Naive thymus-derived CD4-positive, alpha-beta T cell (primary cell): ENCODE measurements around the gene NRGN. TPM values are rescaled to one million over a fixed set of nuclear protein-coding genes. Genes with fewer than 3 reads are reported as not detected.

Experiments used
- ATAC-seq: fragments of 150-1000 bp; cut with Tn5 transposase; 2 replicates; pipeline ENCODE4 v1.10.0; 2021; ENCODE audit warnings: mild to moderate bottlenecking, moderate library complexity
- CTCF ChIA-PET: fragments of 350-600 bp; sonication (Branson Sonifier 250); formaldehyde crosslinking; loops from one replicate; lab custom pipeline; 2021; ENCODE audit warnings: antibody characterized with exemption; lab: Charles Lee
- POLR2A ChIA-PET: fragments of 350-600 bp; sonication (Branson Sonifier 250); formaldehyde crosslinking; loops from one replicate; lab custom pipeline; 2021; ENCODE audit warnings: antibody characterized with exemption, inconsistent platforms; lab: Charles Lee
- DNase-seq, 9 donors: peaks; one replicate each; pipeline versions ENCODE4 v3.0.0 to v3.0.0-alpha.2; 2020 to 2022; ENCODE audit warnings: mixed read lengths in 1 of 9
- H3K27ac ChIP-seq: one replicate; pipeline ENCODE4 v1.7.0; 2013; ENCODE audit warnings: mild to moderate bottlenecking, low read depth, low read length, moderate library complexity
- H3K27me3 ChIP-seq, 2 donors: one replicate each; pipeline ENCODE4 v1.7.0; 2013; ENCODE audit warnings: low read length in 2 of 2, mild to moderate bottlenecking in 2 of 2, moderate library complexity in 2 of 2; ENCODE audit not compliant: control insufficient read depth in 2 of 2, insufficient read depth in 2 of 2
- H3K36me3 ChIP-seq, 3 experiments: 1 replicate in 2 of 3; 2 replicates in 1 of 3; pipeline ENCODE4 v1.7.0; 2013; ENCODE audit warnings: low read length in 3 of 3, mild to moderate bottlenecking in 3 of 3, moderate library complexity in 1 of 3; ENCODE audit not compliant: insufficient read depth in 3 of 3, control insufficient read depth in 2 of 3
- H3K4me1 ChIP-seq, 2 donors: one replicate each; pipeline ENCODE4 v1.7.0; 2013; ENCODE audit warnings: low read length in 2 of 2, mild to moderate bottlenecking in 2 of 2, moderate library complexity in 1 of 2; ENCODE audit not compliant: control insufficient read depth in 2 of 2, insufficient read depth in 2 of 2
- H3K4me3 ChIP-seq: 2 replicates; pipeline ENCODE4 v1.7.0; 2013; ENCODE audit warnings: mild to moderate bottlenecking, low read length
- H3K9me3 ChIP-seq, 3 experiments: 1 replicate in 2 of 3; 2 replicates in 1 of 3; pipeline ENCODE4 v1.7.0; 2013; ENCODE audit warnings: low read length in 3 of 3; ENCODE audit not compliant: control insufficient read depth in 2 of 3
- H3K27ac Mint-ChIP-seq, 9 donors: one replicate each; pipeline ENCODE4 v1.8.0; 2020 to 2022; ENCODE audit warnings: mixed read lengths in 9 of 9, mild to moderate bottlenecking in 8 of 9, moderate library complexity in 5 of 9, inconsistent platforms in 2 of 9
- H3K27me3 Mint-ChIP-seq, 5 donors: one replicate each; pipeline ENCODE4 v1.8.0; 2021 to 2022; ENCODE audit warnings: mixed read lengths in 5 of 5, mild to moderate bottlenecking in 1 of 5
- H3K36me3 Mint-ChIP-seq, 5 donors: one replicate each; pipeline ENCODE4 v1.8.0; 2020 to 2022; ENCODE audit warnings: mixed read lengths in 5 of 5, mild to moderate bottlenecking in 3 of 5, inconsistent platforms in 1 of 5
- H3K4me1 Mint-ChIP-seq, 7 donors: one replicate each; pipeline ENCODE4 v1.8.0; 2020 to 2022; ENCODE audit warnings: mixed read lengths in 7 of 7, mild to moderate bottlenecking in 3 of 7, inconsistent platforms in 1 of 7
- H3K4me3 Mint-ChIP-seq, 10 donors: one replicate each; pipeline ENCODE4 v1.8.0; 2020 to 2022; ENCODE audit warnings: mild to moderate bottlenecking in 10 of 10, mixed read lengths in 10 of 10, moderate library complexity in 6 of 10, inconsistent platforms in 2 of 10
- H3K9me3 Mint-ChIP-seq, 11 donors: one replicate each; pipeline ENCODE4 v1.8.0; 2020 to 2022; ENCODE audit warnings: mixed read lengths in 11 of 11, mild to moderate bottlenecking in 4 of 11, inconsistent platforms in 1 of 11, moderate library complexity in 1 of 11
- intact Hi-C, 2 donors: fragments of 100-400 bp; cut with micrococcal nuclease; formaldehyde crosslinking; loops; one replicate each; pipeline ENCODE4 v1.15.1; 2023
- polyA plus RNA-seq, 2 donors: library from polyadenylated mRNA; unstranded; fragments of 300-500 nt; fragmentation: Illumina TruSeq; gene quantifications; one replicate each; pipeline ENCODE4 v1.2.3, GENCODE V29; 2021
- total RNA-seq, 6 experiments: library from RNA in 5 of 6; stranded (reverse) in 5 of 6; gene quantifications; 1 replicate in 5 of 6; 2 replicates in 1 of 6; pipeline ENCODE4 v1.2.3 and lab custom pipeline; 2021 to 2026

Gene NRGN
- total and polyA plus RNA-seq, 7 experiments from 2014 or later, result 1.2 to 48.7 (median 4.9) TPM; not detected in 2

GRCh38 chr11:124793466-124794278 lies 53.9 kb downstream of the NRGN start:
- Mint-ChIP-seq H3K4me1 (peaks cover 17 to 45% (median 41%) of the 10 kb centered on the region in 7 donors), H3K27ac (peak overlapping the region in 1 of 9 donors; percentile 2), H3K36me3 (no peaks in the 10 kb centered on the region), H3K27me3 (no peaks in the 10 kb centered on the region), H3K4me3 (no peak overlapping the region), H3K9me3 (no peaks in the 10 kb centered on the region)
- H3K27ac ChIP-seq, result no peak overlapping the region
- ChIA-PET CTCF (interaction anchor here (0.8 to 5.4 kb wide), 12 partner anchors 10 to 149 kb away, joined by 3 to 51 read pairs (median 4); partner anchors contain the start of genes SIAE and SPA17), POLR2A (interaction anchor here (1.1 to 1.4 kb wide), 4 partner anchors 18 to 47 kb away, joined by 3 to 9 read pairs (median 4); no protein-coding TSS in a partner anchor)
- DNase-seq (peak in 6 of 9 donors; percentile 5 to 50 (median 40)), ATAC-seq (peak; percentile 84)
- H3K36me3 ChIP-seq, result no peaks in the 10 kb centered on the region
- peaks cover 2 to 3% of the 10 kb centered on the region in 2 donors for H3K4me1 ChIP-seq
- H3K27me3 ChIP-seq, result no peaks in the 10 kb centered on the region
- H3K4me3 ChIP-seq, result no peak overlapping the region
- intact Hi-C loops, result loop anchor here (1.0 to 2.0 kb wide), 5 partner anchors 17 to 149 kb away; no protein-coding TSS in a partner anchor
- H3K9me3 ChIP-seq, result no peaks in the 10 kb centered on the region

- H3K4me1 ChIP-seq, result peaks cover 8 to 14% of the 10 kb centered on the region in 2 donors
- H3K4me1 Mint-ChIP-seq, result peaks cover 19 to 50% (median 42%) of the 10 kb centered on the region in 7 donors
- no peak overlapping the region for H3K4me3 ChIP-seq
- H3K9me3 ChIP-seq, result no peaks in the 10 kb centered on the region
- H3K27me3 Mint-ChIP-seq, result no peaks in the 10 kb centered on the region
- no peak overlapping the region for H3K27ac Mint-ChIP-seq
- no peaks in the 10 kb centered on the region for H3K36me3 Mint-ChIP-seq
- no peaks in the 10 kb centered on the region for H3K9me3 Mint-ChIP-seq
- no peaks in the 10 kb centered on the region for H3K27me3 ChIP-seq
- no peak overlapping the region for H3K4me3 Mint-ChIP-seq
- H3K27ac ChIP-seq, result no peak overlapping the region
- ATAC-seq, result no peak
- H3K36me3 ChIP-seq, result peaks cover 0 to 3% (median 0%) of the 10 kb centered on the region in 3 experiments
- no peak for DNase-seq
- ChIA-PET POLR2A (interaction anchor here (0.6 to 1.1 kb wide), 2 partner anchors 9 to 124 kb away, joined by 3 read pairs; no protein-coding TSS in a partner anchor), CTCF (interaction anchor here (5.4 kb wide), 1 partner anchor 126 kb away, joined by 51 read pairs; no protein-coding TSS in a partner anchor)
- intact Hi-C loops, result loop anchor here in 1 of 2 donors (5.0 kb wide), 1 partner anchor 1091 kb away; the partner anchor contains the start of gene HYLS1
These were observed 56.6 kb downstream of the NRGN start for GRCh38 chr11:124796312-124796711.

Other genes with a start within 250 kb of the NRGN start
- gene OR8B12, start 196.3 kb upstream of the NRGN start, total RNA-seq, result not detected
- gene OR8B12, start 196.3 kb upstream of the NRGN start, polyA plus RNA-seq, result not detected
- not detected for gene OR8A1, start 169.9 kb upstream of the NRGN start, total RNA-seq
- not detected for gene OR8A1, start 169.9 kb upstream of the NRGN start, polyA plus RNA-seq
- gene PANX3, start 128.5 kb upstream of the NRGN start, total RNA-seq, result not detected
- not detected for gene PANX3, start 128.5 kb upstream of the NRGN start, polyA plus RNA-seq
- gene TBRG1, start 117.1 kb upstream of the NRGN start, total RNA-seq, result 10 to 100 TPM; 35.5 to 78.6 (median 63.9) TPM
- gene TBRG1, start 117.1 kb upstream of the NRGN start, polyA plus RNA-seq, result 10 to 100 TPM; 32.4 to 38.4 TPM
- 10 to 100 TPM in 3 of 5 experiments, 1 to 10 TPM in 2; 6.2 to 11.3 (median 10.4) TPM for gene SIAE, start 66.2 kb upstream of the NRGN start, total RNA-seq
- 1 to 10 TPM; 2.7 to 6.5 TPM for gene SIAE, start 66.2 kb upstream of the NRGN start, polyA plus RNA-seq
- 1 to 10 TPM in 4 of 5 experiments, under 1 TPM in 1; 1.00 to 1.1 (median 1.0) TPM for gene SPA17, start 66.0 kb upstream of the NRGN start, total RNA-seq
- 1 to 10 TPM; 1.7 to 2.3 TPM for gene SPA17, start 66.0 kb upstream of the NRGN start, polyA plus RNA-seq
- 1 to 10 TPM in 2 of 5 experiments, under 1 TPM in 3; 0.19 to 1.7 (median 0.85) TPM for gene VSIG2, start 12.3 kb downstream of the NRGN start, total RNA-seq
- under 1 TPM in 1 of 2 donors, not detected in 1; 0.32 TPM for gene VSIG2, start 12.3 kb downstream of the NRGN start, polyA plus RNA-seq
- 1 to 10 TPM in 4 of 5 experiments, under 1 TPM in 1; 0.39 to 3.4 (median 1.7) TPM for gene ESAM, start 22.3 kb downstream of the NRGN start, total RNA-seq
- 1 to 10 TPM; 1.9 to 4.1 TPM for gene ESAM, start 22.3 kb downstream of the NRGN start, polyA plus RNA-seq
- 10 to 100 TPM in 4 of 5 experiments, 1 to 10 TPM in 1; 9.1 to 29.5 (median 14.4) TPM for gene MSANTD2, start 60.5 kb downstream of the NRGN start, total RNA-seq
- 1 to 10 TPM; 3.8 to 6.0 TPM for gene MSANTD2, start 60.5 kb downstream of the NRGN start, polyA plus RNA-seq
- gene ROBO3, start 125.5 kb downstream of the NRGN start, total RNA-seq, result 10 to 100 TPM in 4 of 5 experiments, 1 to 10 TPM in 1; 8.1 to 51.3 (median 38.0) TPM
- gene ROBO3, start 125.5 kb downstream of the NRGN start, polyA plus RNA-seq, result 1 to 10 TPM; 3.6 to 8.5 TPM
- under 1 TPM in 2 of 5 experiments, not detected in 3; 0.19 to 0.29 TPM for gene ROBO4, start 157.9 kb downstream of the NRGN start, total RNA-seq
- under 1 TPM in 1 of 2 donors, not detected in 1; 0.04 TPM for gene ROBO4, start 157.9 kb downstream of the NRGN start, polyA plus RNA-seq
- gene HEPN1, start 179.3 kb downstream of the NRGN start, total RNA-seq, result not detected
- gene HEPN1, start 179.3 kb downstream of the NRGN start, polyA plus RNA-seq, result not detected
- not detected for gene HEPACAM, start 196.1 kb downstream of the NRGN start, total RNA-seq
- not detected for gene HEPACAM, start 196.1 kb downstream of the NRGN start, polyA plus RNA-seq
- gene CCDC15, start 214.3 kb downstream of the NRGN start, total RNA-seq, result 1 to 10 TPM; 1.6 to 4.7 (median 2.7) TPM
- gene CCDC15, start 214.3 kb downstream of the NRGN start, polyA plus RNA-seq, result 1 to 10 TPM; 1.5 to 1.6 TPM